ENCODE results near the gene C1orf232.

GRCh38 chr1:26188477-26188876 lies 19.7 kb upstream of the C1orf232 start:
- TF ChIP-seq CTCF (IDR thresholded peaks at IDR 0.05; ENCODE audit: low read depth, low read length, missing input control), result no peak
- no peak for TF ChIP-seq REST (IDR thresholded peaks at IDR 0.05)
- no peak for TF ChIP-seq JUND (IDR thresholded peaks at IDR 0.05)
- no peak for TF ChIP-seq TAF1 (conservative IDR thresholded peaks at IDR 0.05)
- TF ChIP-seq RAD21 (IDR thresholded peaks at IDR 0.05), result no peak
- no peak for TF ChIP-seq ATF3 (IDR thresholded peaks at IDR 0.05)
- no peak for TF ChIP-seq YY1 (IDR thresholded peaks at IDR 0.05)
- no peak for TF ChIP-seq SP1 (IDR thresholded peaks at IDR 0.05)

All from liver (tissue), 3 donors.